IMR-90 (cell line): Measurements from ENCODE around the gene MED19. TPM values are rescaled to one million over a fixed set of nuclear protein-coding genes. Genes with fewer than 3 reads are reported as not detected.

Experiments
- ATAC-seq: fragments of 200-7000 bp; cut with Tn5 transposase; 2 replicates; pipeline ENCODE4 v1.9.1; 2020; ENCODE audit warnings: low read depth, mild to moderate bottlenecking, moderate library complexity
- Bru-seq: library from RNA; stranded (reverse); fragments of 400-500 nt; gene quantifications from one replicate; lab custom pipeline; 2021; lab: Mats Ljungman, UMichigan
- BruChase-seq, 2 experiments: library from RNA; stranded (reverse); fragments of 400-500 nt; gene quantifications; one replicate each; lab custom pipeline; 2021; lab: Mats Ljungman, UMichigan
- BruUV-seq: library from RNA; stranded (reverse); fragments of 400-500 nt; replicated peaks from 2 replicates; lab custom pipeline; 2021; lab: Mats Ljungman, UMichigan
- CTCF ChIA-PET: fragments of 300-600 bp; formaldehyde crosslinking; extraction: SDS; loops from one replicate; lab custom pipeline; 2021; ENCODE audit warnings: antibody characterized with exemption; lab: Yijun Ruan, JAX
- POLR2A ChIA-PET: fragments of 300-600 bp; sonication (Branson Sonifier 250); formaldehyde crosslinking; loops from one replicate; lab custom pipeline; 2022; ENCODE audit warnings: antibody characterized with exemption; ENCODE audit not compliant: unreplicated experiment; lab: Charles Lee
- DNase-seq: peaks from one replicate; pipeline ENCODE4 v3.0.0; 2013
- H2AFZ ChIP-seq: replicated peaks from 2 replicates; pipeline ENCODE3; 2013; ENCODE audit warnings: low read length, mild to moderate bottlenecking; ENCODE audit not compliant: poor library complexity
- H2AK5ac ChIP-seq: 2 replicates; pipeline ENCODE4 v1.6.1; 2013; ENCODE audit warnings: low read depth, low read length, inconsistent platforms
- H2AK9ac ChIP-seq: replicated peaks from 2 replicates; pipeline ENCODE3; 2013; ENCODE audit warnings: mild to moderate bottlenecking, low read depth, low read length, moderate library complexity; ENCODE audit not compliant: poor library complexity
- H2BK120ac ChIP-seq: 2 replicates; pipeline ENCODE4 v1.6.1; 2013; ENCODE audit warnings: low read depth, low read length, inconsistent platforms
- H2BK15ac ChIP-seq: 3 replicates; pipeline ENCODE4 v1.6.1; 2013; ENCODE audit warnings: low read depth, low read length, inconsistent platforms
- H2BK20ac ChIP-seq: 2 replicates; pipeline ENCODE4 v1.6.1; 2013; ENCODE audit warnings: low read depth, mild to moderate bottlenecking, inconsistent platforms, low read length, moderate library complexity
- H2BK5ac ChIP-seq: 2 replicates; pipeline ENCODE4 v1.6.1; 2013; ENCODE audit warnings: mild to moderate bottlenecking, low read depth, low read length, inconsistent platforms; ENCODE audit not compliant: poor library complexity, severe bottlenecking
- H3K14ac ChIP-seq: replicated peaks from 2 replicates; pipeline ENCODE4 v1.6.1; 2013; ENCODE audit warnings: low read depth, low read length, inconsistent platforms
- H3K18ac ChIP-seq: 2 replicates; pipeline ENCODE4 v1.6.1; 2013; ENCODE audit warnings: low read depth, low read length, control low read depth
- H3K23ac ChIP-seq: 2 replicates; pipeline ENCODE4 v1.6.1; 2013; ENCODE audit warnings: low read depth, low read length, inconsistent platforms
- H3K27ac ChIP-seq: 2 replicates; pipeline ENCODE4 v1.5.1; 2013; ENCODE audit warnings: mild to moderate bottlenecking, control low read depth, low read length; ENCODE audit not compliant: insufficient read depth
- H3K27me3 ChIP-seq: 2 replicates; pipeline ENCODE4 v1.6.1; 2013; ENCODE audit warnings: low read length; ENCODE audit not compliant: control insufficient read depth, insufficient read depth
- H3K36me3 ChIP-seq: 2 replicates; pipeline ENCODE4 v1.6.1; 2013; ENCODE audit warnings: low read length, mixed read lengths; ENCODE audit not compliant: control insufficient read depth, insufficient read depth
- H3K4ac ChIP-seq: 2 replicates; pipeline ENCODE4 v1.6.1; 2013; ENCODE audit warnings: low read depth, low read length, inconsistent platforms
- H3K4me1 ChIP-seq: 2 replicates; pipeline ENCODE4 v1.6.1; 2013; ENCODE audit warnings: low read length, mixed read lengths; ENCODE audit not compliant: control insufficient read depth, insufficient read depth
- H3K4me2 ChIP-seq: 2 replicates; pipeline ENCODE4 v1.6.1; 2013; ENCODE audit warnings: low read depth, mild to moderate bottlenecking, control low read depth, low read length, moderate library complexity
- H3K4me3 ChIP-seq: 2 replicates; pipeline ENCODE4 v1.5.1; 2013; ENCODE audit warnings: low read depth, mild to moderate bottlenecking, control low read depth, low read length, moderate library complexity; ENCODE audit not compliant: insufficient read depth
- H3K56ac ChIP-seq: 2 replicates; pipeline ENCODE4 v1.6.1; 2013; ENCODE audit warnings: low read length, inconsistent platforms; ENCODE audit not compliant: insufficient read depth; ENCODE audit errors: extremely low read depth
- H3K79me1 ChIP-seq, 2 experiments: 2 replicates each; pipeline ENCODE4 v1.6.1; 2013; ENCODE audit warnings: low read length in 2 of 2, inconsistent platforms in 1 of 2, low read depth in 1 of 2
- H3K9ac ChIP-seq: 2 replicates; pipeline ENCODE4 v1.6.1; 2013; ENCODE audit warnings: low read depth, low read length, control low read depth
- H3K9me1 ChIP-seq: 2 replicates; pipeline ENCODE4 v1.6.1; 2013; ENCODE audit warnings: low read length, inconsistent platforms; ENCODE audit not compliant: insufficient read depth
- H3K9me3 ChIP-seq: 2 replicates; pipeline ENCODE4 v1.6.1; 2013; ENCODE audit warnings: low read length; ENCODE audit not compliant: control insufficient read depth, insufficient read depth
- H4K20me1 ChIP-seq: 2 replicates; pipeline ENCODE4 v1.6.1; 2013; ENCODE audit warnings: low read length, inconsistent platforms; ENCODE audit not compliant: insufficient read depth
- H4K5ac ChIP-seq: 2 replicates; pipeline ENCODE4 v1.6.1; 2013; ENCODE audit warnings: mild to moderate bottlenecking, low read depth, low read length, control low read depth
- H4K8ac ChIP-seq, 2 experiments: 2 replicates each; pipeline ENCODE4 v1.6.1; 2013; ENCODE audit warnings: low read depth in 2 of 2, low read length in 2 of 2, control low read depth in 1 of 2, inconsistent platforms in 1 of 2
- H4K91ac ChIP-seq: 2 replicates; pipeline ENCODE4 v1.6.1; 2013; ENCODE audit warnings: low read depth, low read length, inconsistent platforms; ENCODE audit not compliant: insufficient read depth
- BHLHE40 ChIP-seq: fragments of 150-350 bp; IDR thresholded peaks from 2 replicates; pipeline ENCODE4 v1.6.1; 2016; ENCODE audit warnings: mild to moderate bottlenecking, low read depth, low read length
- CTCF ChIP-seq: conservative IDR thresholded peaks from 2 replicates; pipeline ENCODE4 v1.5.1; 2012; ENCODE audit warnings: mild to moderate bottlenecking, low read depth, low read length, improper control_type of control experiment
- MAFK ChIP-seq: IDR thresholded peaks from 2 replicates; pipeline ENCODE4 v1.6.1; 2012; ENCODE audit warnings: low read depth, low read length, improper control_type of control experiment
- MAZ ChIP-seq: IDR thresholded peaks from 2 replicates; pipeline ENCODE4 v1.6.1; 2012; ENCODE audit warnings: low read depth, mild to moderate bottlenecking, low read length, improper control_type of control experiment, moderate library complexity, borderline replicate concordance
- MXI1 ChIP-seq: IDR thresholded peaks from 2 replicates; pipeline ENCODE4 v1.6.1; 2012; ENCODE audit warnings: low read depth, mild to moderate bottlenecking, low read length, moderate library complexity, borderline replicate concordance
- POLR2A ChIP-seq: IDR thresholded peaks from 2 replicates; pipeline ENCODE4 v1.6.1; 2012; ENCODE audit warnings: mild to moderate bottlenecking, low read depth, low read length
- RCOR1 ChIP-seq: IDR thresholded peaks from 2 replicates; pipeline ENCODE4 v1.6.1; 2012; ENCODE audit warnings: mild to moderate bottlenecking, low read length, improper control_type of control experiment; ENCODE audit not compliant: insufficient replicate concordance
- RFX5 ChIP-seq: IDR thresholded peaks from 2 replicates; pipeline ENCODE4 v1.8.0; 2012; ENCODE audit warnings: low read depth, mild to moderate bottlenecking, low read length, moderate library complexity
- WGBS, 2 experiments: methylation state at CpG; one replicate each; pipeline versions ENCODE4 v1.1.5 to v1.1.7; 2013; ENCODE audit warnings: missing lambda C conversion rate in 2 of 2; ENCODE audit not compliant: insufficient read length in 1 of 2; ENCODE audit errors: extremely low coverage in 2 of 2; 5-methylcytosine and 5-hydroxymethylcytosine counted together
- dilution Hi-C: fragments of 300-500 bp; cut with HindIII; formaldehyde crosslinking; loops from one replicate; pipeline ENCODE4 v1.14.3; 2018; ENCODE audit warnings: low sequenced_read_pairs; ENCODE audit not compliant: unreplicated experiment
- in situ Hi-C: fragments of 300-500 bp; cut with MboI; formaldehyde crosslinking; loops from 3 replicates; pipeline ENCODE4 v1.14.3; 2019; ENCODE audit warnings: low sequenced_read_pairs, inconsistent platforms, mixed read lengths
- intact Hi-C: fragments of 100-400 bp; cut with micrococcal nuclease; formaldehyde crosslinking; loops from 2 replicates; pipeline ENCODE4 v1.10.0; 2022
- long read RNA-seq: library from polyadenylated mRNA; unstranded; transcript quantifications from one replicate; pipeline ENCODE4 v2.0.0, GENCODE V29; 2021; ENCODE audit not compliant: unreplicated experiment
- polyA plus RNA-seq, 3 experiments: library from polyadenylated mRNA; depleted of rRNA; stranded (reverse); fragments of >200 nt; gene quantifications; 2 replicates each; pipeline ENCODE4 v1.2.3, GENCODE V29; 2012; ENCODE audit warnings: low replicate concordance in 1 of 3
- total RNA-seq: library from RNA; depleted of rRNA; stranded (reverse); fragments of >200 nt; gene quantifications from 2 replicates; pipeline ENCODE4 v1.2.3, GENCODE V29; 2012; rRNA removed
- TF ChIP-seq, protein P1 (sequence below): fragments of 150-350 bp; IDR thresholded peaks from 2 replicates; pipeline ENCODE4 v1.6.1; 2017; ENCODE audit warnings: mild to moderate bottlenecking, antibody characterized with exemption, low read length, low read depth

MED19 gene, protein sequence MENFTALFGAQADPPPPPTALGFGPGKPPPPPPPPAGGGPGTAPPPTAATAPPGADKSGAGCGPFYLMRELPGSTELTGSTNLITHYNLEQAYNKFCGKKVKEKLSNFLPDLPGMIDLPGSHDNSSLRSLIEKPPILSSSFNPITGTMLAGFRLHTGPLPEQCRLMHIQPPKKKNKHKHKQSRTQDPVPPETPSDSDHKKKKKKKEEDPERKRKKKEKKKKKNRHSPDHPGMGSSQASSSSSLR
- total RNA-seq = 14.0 and 14.7 TPM in 2 replicates
- 35.0 and 40.9 TPM in 2 replicates for polyA plus RNA-seq (2012; rRNA removed)
- 15.1 and 21.6 TPM in 2 replicates for polyA plus RNA-seq (2012; cell fraction: cytosol; rRNA removed)
- polyA plus RNA-seq (2012; cell fraction: nucleus; rRNA removed; ENCODE audit: low replicate concordance) = 14.5 and 21.7 TPM in 2 replicates
- percentile 70 among the genes with signal in this experiment for Bru-seq, nascent RNA
- BruChase-seq, experiment 1, labeled RNA remaining after a 6-hour chase = percentile 62 among the genes with signal in this experiment
- BruChase-seq, experiment 2, labeled RNA remaining after a 2-hour chase = percentile 58 among the genes with signal in this experiment
- long read RNA-seq, transcript MED19-202 (5 exons, 1,203 nt) = major isoform, 33 of 44 reads
- long read RNA-seq, partial matches to known transcripts = 7 of 44 reads
- long read RNA-seq, other reads (novel, unspliced or antisense) = 3 of 44 reads

- intact Hi-C loops = no loop called here
- in situ Hi-C loops = no loop called here
- DNase-seq = peak; percentile 72
- peak within 1 kb of the TSS; percentile 90 for H3K4me2 ChIP-seq
- 3% methylated on average over 35 of the region's 51 CpGs; no CpG with 5 or more reads in 1 of the 2 experiments for WGBS, 2 experiments
- H3K18ac ChIP-seq = no peak within 1 kb of the TSS
- H3K56ac ChIP-seq = peak within 1 kb of the TSS; percentile 71
- TF ChIP-seq, protein P1, sequence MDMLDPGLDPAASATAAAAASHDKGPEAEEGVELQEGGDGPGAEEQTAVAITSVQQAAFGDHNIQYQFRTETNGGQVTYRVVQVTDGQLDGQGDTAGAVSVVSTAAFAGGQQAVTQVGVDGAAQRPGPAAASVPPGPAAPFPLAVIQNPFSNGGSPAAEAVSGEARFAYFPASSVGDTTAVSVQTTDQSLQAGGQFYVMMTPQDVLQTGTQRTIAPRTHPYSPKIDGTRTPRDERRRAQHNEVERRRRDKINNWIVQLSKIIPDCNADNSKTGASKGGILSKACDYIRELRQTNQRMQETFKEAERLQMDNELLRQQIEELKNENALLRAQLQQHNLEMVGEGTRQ = no peak
- TF ChIP-seq RCOR1 (no peak), MXI1 (peak; percentile 33; the same call in 1 of the 2 replicates), CTCF (no peak), BHLHE40 (no peak), RFX5 (no peak), MAFK (no peak), POLR2A (peak; percentile 76; the same call in 1 of the 2 replicates), MAZ (no peak)
- H3K14ac ChIP-seq = peak within 1 kb of the TSS; percentile 76
- no peaks in the 10 kb centered on the region for H3K27me3 ChIP-seq
- peak within 1 kb of the TSS; percentile 92 for H3K27ac ChIP-seq
- peak within 1 kb of the TSS; percentile 2; the same call in 1 of the 3 replicates for H2BK15ac ChIP-seq
- peak within 1 kb of the TSS; percentile 93 for H2AK5ac ChIP-seq
- H2BK120ac ChIP-seq = peak within 1 kb of the TSS; percentile 57
- peak within 1 kb of the TSS; percentile 96 for H3K9ac ChIP-seq
- H4K91ac ChIP-seq = peak within 1 kb of the TSS; percentile 94
- H4K8ac ChIP-seq = peak within 1 kb of the TSS; percentile 91 to 99
- H2AK9ac ChIP-seq = peak within 1 kb of the TSS; percentile 96
- CTCF ChIA-PET = interaction anchor here (0.7 kb wide), 1 partner anchor 89 kb away, joined by 3 read pairs; no protein-coding TSS in a partner anchor
- H2BK20ac ChIP-seq = no peak within 1 kb of the TSS
- H4K5ac ChIP-seq = peak within 1 kb of the TSS; percentile 85
- dilution Hi-C loops = no loop called here
- peaks cover 15 to 59% of the 10 kb centered on the region in 2 experiments for H3K79me1 ChIP-seq
- H2BK5ac ChIP-seq = peak within 1 kb of the TSS; percentile 86
- peaks cover 2% of the 10 kb centered on the region; the same call in 1 of the 2 replicates for H3K36me3 ChIP-seq
- H3K4ac ChIP-seq = peak within 1 kb of the TSS; percentile 91
- TSS peak; percentile 57 for BruUV-seq
- peak within 1 kb of the TSS; percentile 90 for H3K23ac ChIP-seq
- H3K4me1 ChIP-seq = peaks cover 5% of the 10 kb centered on the region; the same call in 1 of the 2 replicates
- peak; percentile 42 for ATAC-seq
- H3K4me3 ChIP-seq = peak within 1 kb of the TSS; percentile 74
- POLR2A ChIA-PET = interaction anchor here (1.0 kb wide), 1 partner anchor 528 kb away, joined by 3 read pairs; no protein-coding TSS in a partner anchor
- peak within 1 kb of the TSS; percentile 96 for H2AFZ ChIP-seq
- H4K20me1 ChIP-seq = no peaks in the 10 kb centered on the region
- 0 out of 2 replicates have a peak, but pooled peaks cover 3% of the 10 kb centered on the region for H3K9me1 ChIP-seq
- H3K9me3 ChIP-seq = no peaks in the 10 kb centered on the region
Observed at GRCh38 chr11:57711414-57712255, at the start of gene MED19. MED19 (minus strand) TSS chr11:57712215; CDS start chr11:57712179, 36 bp downstream.
